Left renal pelvis (tissue), 4 donors: ENCODE measurements around the gene BCORL1. TPM values are rescaled to one million over a fixed set of nuclear protein-coding genes. Genes with fewer than 3 reads are reported as not detected.

Experiments
- DNase-seq, 4 donors: peaks; one replicate each; pipeline ENCODE4 v3.0.0-alpha.2; 2013; ENCODE audit warnings: low read depth in 4 of 4, low spot score in 3 of 4
- polyA plus RNA-seq, 4 donors: library from polyadenylated mRNA; unstranded; fragments of 120-200 nt; gene quantifications; one replicate each; pipeline ENCODE4 v1.2.1, GENCODE V29; 2013; ENCODE audit not compliant: insufficient read length in 4 of 4

BCORL1 gene
- polyA plus RNA-seq, 4 donors: 17.0 to 21.1 (median 17.9) TPM

GRCh38 chrX:130012683-130013082 lies 30.2 kb downstream of the BCORL1 start:
- no peak for DNase-seq

- DNase-seq: no peak
These were observed 31.2 kb downstream of the BCORL1 start for GRCh38 chrX:130013661-130014060.

GRCh38 chrX:130014356-130014755 lies 31.9 kb downstream of the BCORL1 start:
- no peak for DNase-seq

- DNase-seq: no peak
These were observed 32.3 kb downstream of the BCORL1 start for GRCh38 chrX:130014770-130015169.

GRCh38 chrX:130015181-130015580 lies 32.7 kb downstream of the BCORL1 start:
- no peak for DNase-seq

- DNase-seq: no peak
These were observed 35.7 kb downstream of the BCORL1 start for GRCh38 chrX:130018143-130018542.

GRCh38 chrX:130020661-130021324 lies 38.4 kb downstream of the BCORL1 start:
- DNase-seq: no peak

GRCh38 chrX:130024127-130024526 lies 41.7 kb downstream of the BCORL1 start:
- peak; percentile 33 to 59 (median 38) for DNase-seq

- DNase-seq: no peak
These were observed 42.8 kb downstream of the BCORL1 start for GRCh38 chrX:130025256-130025655.

- no peak for DNase-seq
These were observed 45.1 kb downstream of the BCORL1 start for GRCh38 chrX:130027569-130027968.

- DNase-seq: no peak
These were observed 45.8 kb downstream of the BCORL1 start for GRCh38 chrX:130028196-130028595.

GRCh38 chrX:130030826-130031225 lies 48.4 kb downstream of the BCORL1 start:
- DNase-seq: no peak

GRCh38 chrX:130032552-130032951 lies 50.1 kb downstream of the BCORL1 start:
- DNase-seq: no peak

GRCh38 chrX:130034178-130034577 lies 51.7 kb downstream of the BCORL1 start:
- DNase-seq: no peak

GRCh38 chrX:130039847-130040246 lies 57.4 kb downstream of the BCORL1 start:
- no peak for DNase-seq

- no peak for DNase-seq
These were observed 65.0 kb downstream of the BCORL1 start for GRCh38 chrX:130047416-130047815.

GRCh38 chrX:130048686-130049222 lies 66.3 kb downstream of the BCORL1 start:
- no peak for DNase-seq

GRCh38 chrX:130049821-130050220 lies 67.4 kb downstream of the BCORL1 start:
- no peak for DNase-seq

- no peak for DNase-seq
These were observed 68.9 kb downstream of the BCORL1 start for GRCh38 chrX:130051176-130051845.

- no peak for DNase-seq
These were observed 70.8 kb downstream of the BCORL1 start for GRCh38 chrX:130053236-130053635.

GRCh38 chrX:130055103-130055502 lies 72.7 kb downstream of the BCORL1 start:
- no peak for DNase-seq

- DNase-seq: no peak
These were observed 73.5 kb downstream of the BCORL1 start for GRCh38 chrX:130055899-130056298.
